Activated CD4-positive, alpha-beta memory T cell treated with anti-CD3 and anti-CD28 coated beads for 36 hours (primary cell): ENCODE data around the gene CDK14. TPM values are rescaled to one million over a fixed set of nuclear protein-coding genes. Genes with fewer than 3 reads are reported as not detected.

Experiments
- CTCF ChIA-PET: fragments of 350-600 bp; sonication (Branson Sonifier 250); formaldehyde crosslinking; loops from one replicate; lab custom pipeline; 2021; ENCODE audit warnings: antibody characterized with exemption, inconsistent platforms; lab: Charles Lee
- POLR2A ChIA-PET: fragments of 350-600 bp; sonication (Branson Sonifier 250); formaldehyde crosslinking; loops from one replicate; lab custom pipeline; 2021; ENCODE audit warnings: antibody characterized with exemption; lab: Charles Lee
- DNase-seq: peaks from one replicate; pipeline ENCODE4 v3.0.0-alpha.2; 2020
- H3K27ac Mint-ChIP-seq: one replicate; pipeline ENCODE4 v1.8.0; 2021; ENCODE audit warnings: mixed read lengths
- H3K27me3 Mint-ChIP-seq: one replicate; pipeline ENCODE4 v1.8.0; 2021; ENCODE audit warnings: mixed read lengths
- H3K36me3 Mint-ChIP-seq: one replicate; pipeline ENCODE4 v1.8.0; 2021; ENCODE audit warnings: mixed read lengths
- H3K4me1 Mint-ChIP-seq: one replicate; pipeline ENCODE4 v1.8.0; 2021; ENCODE audit warnings: low read depth, mixed read lengths
- H3K4me3 Mint-ChIP-seq: one replicate; pipeline ENCODE4 v1.8.0; 2021; ENCODE audit warnings: mild to moderate bottlenecking, mixed read lengths
- H3K9me3 Mint-ChIP-seq: one replicate; pipeline ENCODE4 v1.8.0; 2021; ENCODE audit warnings: mixed read lengths
- intact Hi-C: fragments of 100-400 bp; cut with micrococcal nuclease; formaldehyde crosslinking; loops from one replicate; pipeline ENCODE4 v1.15.1; 2023
- total RNA-seq, 2 experiments: library from RNA; stranded (reverse); gene quantifications; one replicate each; pipeline ENCODE4 v1.2.3, GENCODE V29; 2021

CDK14 gene
- total RNA-seq, 2 experiments from 2014 or later = not detected

DNA sequence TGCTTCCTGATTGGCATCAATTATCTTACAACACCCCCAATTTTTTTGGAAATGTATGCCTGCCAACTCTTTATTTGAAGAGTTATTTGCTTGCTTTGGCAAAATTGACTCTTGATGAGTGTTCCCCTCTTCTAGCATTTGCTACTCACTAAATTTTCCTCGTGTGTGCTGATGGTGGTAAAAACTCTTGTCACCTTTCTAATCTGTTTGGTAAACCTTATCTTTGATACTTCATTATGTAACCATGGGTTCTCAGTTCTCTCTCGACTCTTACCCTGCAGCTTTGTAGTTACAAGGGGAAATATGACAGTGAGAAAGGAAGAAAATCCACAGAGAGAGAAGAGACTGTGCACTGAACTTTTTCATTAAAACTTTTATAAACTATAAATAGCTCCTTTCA is 102.5 kb downstream of the CDK14 start:
- CTCF ChIA-PET = no interaction called here
- Mint-ChIP-seq H3K9me3 (no peaks in the 10 kb centered on the region), H3K27ac (no peak overlapping the region), H3K27me3 (no peaks in the 10 kb centered on the region), H3K4me1 (peaks cover 2% of the 10 kb centered on the region), H3K36me3 (no peaks in the 10 kb centered on the region), H3K4me3 (no peak overlapping the region)
- no peak for DNase-seq
- POLR2A ChIA-PET = no interaction called here
- intact Hi-C loops = no loop called here

DNA sequence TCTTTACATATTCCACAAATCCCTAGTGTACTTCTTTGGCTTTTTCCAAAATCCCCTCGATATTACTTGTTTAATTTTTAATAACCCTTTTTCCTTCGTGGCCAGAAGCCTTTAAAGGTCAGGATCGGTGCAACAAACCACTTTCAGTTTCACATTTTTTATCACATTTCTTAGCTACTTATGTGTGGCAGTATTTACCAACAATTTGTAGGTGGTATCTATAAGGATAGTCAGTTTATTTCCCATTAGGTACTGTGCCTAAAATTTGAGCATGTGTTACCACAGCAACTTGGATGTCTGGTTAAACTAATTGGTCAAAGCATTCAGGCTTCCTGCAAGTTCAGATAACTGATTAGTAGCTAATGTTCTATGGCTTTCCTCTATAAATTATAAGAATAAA is 104.9 kb downstream of the CDK14 start:
- H3K27me3 Mint-ChIP-seq = no peaks in the 10 kb centered on the region
- no peaks in the 10 kb centered on the region for H3K36me3 Mint-ChIP-seq
- intact Hi-C loops = no loop called here
- CTCF ChIA-PET = no interaction called here
- POLR2A ChIA-PET = no interaction called here
- H3K4me1 Mint-ChIP-seq = peaks cover 2% of the 10 kb centered on the region
- no peak for DNase-seq
- no peak overlapping the region for H3K4me3 Mint-ChIP-seq
- H3K9me3 Mint-ChIP-seq = no peaks in the 10 kb centered on the region
- H3K27ac Mint-ChIP-seq = no peak overlapping the region

DNA sequence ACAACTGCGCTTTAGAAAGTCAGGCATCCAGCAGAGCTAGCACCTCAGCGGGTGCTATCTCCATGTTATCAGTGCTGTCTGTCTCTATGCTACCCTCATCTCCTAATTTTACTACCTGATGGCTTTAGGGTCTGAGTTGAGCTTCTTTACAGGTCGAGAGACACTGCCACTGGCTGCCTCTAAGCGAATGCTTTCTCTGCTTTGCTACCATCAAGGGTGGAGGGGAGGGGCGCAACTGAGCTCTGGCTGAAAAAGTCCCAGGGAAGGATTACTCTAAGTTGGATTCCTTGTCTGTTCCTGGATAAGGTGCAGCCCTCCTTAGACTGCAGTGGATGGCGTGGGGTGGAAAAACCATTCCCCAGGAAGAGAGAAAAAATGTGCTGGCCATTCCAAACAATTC is 105.7 kb downstream of the CDK14 start:
- Mint-ChIP-seq H3K9me3 (no peaks in the 10 kb centered on the region), H3K27ac (no peak overlapping the region), H3K4me3 (no peak overlapping the region), H3K36me3 (no peaks in the 10 kb centered on the region), H3K4me1 (peaks cover 2% of the 10 kb centered on the region), H3K27me3 (no peaks in the 10 kb centered on the region)
- no peak for DNase-seq
- intact Hi-C loops = no loop called here
- POLR2A ChIA-PET = no interaction called here
- CTCF ChIA-PET = no interaction called here

DNA sequence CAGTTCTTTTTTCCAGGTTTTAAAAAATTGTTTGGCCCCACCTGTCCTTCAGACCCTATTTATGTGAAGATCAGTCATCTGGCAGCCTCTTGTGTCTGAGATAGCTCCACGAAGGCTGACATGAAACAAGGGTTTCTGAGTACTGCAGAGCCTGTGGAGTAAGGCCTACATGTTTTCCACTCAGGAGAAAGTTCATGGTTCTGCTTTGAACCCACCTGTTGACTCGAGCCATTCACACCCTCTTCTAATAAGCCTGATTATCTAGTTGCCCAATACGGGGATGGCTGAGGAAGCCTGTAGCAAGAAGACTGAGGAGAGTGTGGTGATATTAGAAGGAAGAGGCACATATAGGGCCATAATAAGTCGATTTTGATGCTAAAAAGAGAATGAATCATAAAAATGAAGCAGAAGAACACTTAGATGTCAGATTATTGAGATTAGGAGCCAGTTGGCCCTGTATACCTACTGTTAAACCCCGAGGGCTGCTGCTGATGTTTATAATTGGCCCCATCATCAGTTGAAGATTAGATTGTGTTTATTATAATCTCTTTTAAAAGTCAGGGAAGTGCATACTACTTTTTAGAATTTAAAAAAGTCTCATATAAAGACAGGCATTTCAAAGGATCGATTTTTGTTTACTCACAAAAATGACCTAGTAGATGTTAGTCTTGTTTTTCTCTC is 109.4 kb downstream of the CDK14 start:
- DNase-seq = no peak
- H3K4me3 Mint-ChIP-seq = no peak overlapping the region
- intact Hi-C loops = no loop called here
- no peaks in the 10 kb centered on the region for H3K36me3 Mint-ChIP-seq
- POLR2A ChIA-PET = no interaction called here
- H3K27me3 Mint-ChIP-seq = no peaks in the 10 kb centered on the region
- CTCF ChIA-PET = no interaction called here
- H3K4me1 Mint-ChIP-seq = peaks cover 2% of the 10 kb centered on the region
- H3K27ac Mint-ChIP-seq = no peak overlapping the region
- H3K9me3 Mint-ChIP-seq = no peaks in the 10 kb centered on the region

DNA sequence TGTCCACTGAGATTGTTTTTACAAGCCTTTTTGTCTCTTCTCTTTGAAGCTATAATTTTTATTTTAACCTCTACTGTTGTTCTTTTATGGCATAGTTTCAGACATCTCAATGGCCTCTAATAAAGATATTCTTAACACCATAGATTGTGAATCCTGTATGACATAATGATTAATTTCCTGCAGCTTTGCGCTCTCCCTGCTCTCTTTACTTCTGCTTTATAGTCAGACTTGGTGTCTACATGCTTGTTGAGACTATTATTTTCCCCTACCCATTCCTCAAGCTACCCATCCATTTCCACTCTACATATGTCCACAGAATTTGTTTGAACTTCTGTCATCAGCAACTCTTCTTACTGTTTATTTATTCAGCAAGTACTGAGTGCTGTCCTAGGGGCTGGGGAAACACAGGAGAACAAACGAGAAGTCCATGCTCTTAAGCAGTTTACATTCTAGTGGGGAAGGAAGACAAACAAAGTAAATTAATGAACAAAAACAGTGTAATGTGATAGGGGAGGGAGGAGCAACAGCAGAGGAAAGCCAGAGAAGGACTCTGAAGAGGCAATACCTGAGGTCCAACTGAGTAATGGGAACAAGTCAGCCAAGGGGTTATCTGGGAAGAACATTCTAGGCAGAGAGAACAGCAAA is 110.1 kb downstream of the CDK14 start:
- no peak overlapping the region for H3K27ac Mint-ChIP-seq
- POLR2A ChIA-PET = no interaction called here
- no peaks in the 10 kb centered on the region for H3K27me3 Mint-ChIP-seq
- H3K4me3 Mint-ChIP-seq = no peak overlapping the region
- H3K9me3 Mint-ChIP-seq = no peaks in the 10 kb centered on the region
- no peak for DNase-seq
- CTCF ChIA-PET = no interaction called here
- intact Hi-C loops = no loop called here
- H3K4me1 Mint-ChIP-seq = no peaks in the 10 kb centered on the region
- H3K36me3 Mint-ChIP-seq = no peaks in the 10 kb centered on the region

DNA sequence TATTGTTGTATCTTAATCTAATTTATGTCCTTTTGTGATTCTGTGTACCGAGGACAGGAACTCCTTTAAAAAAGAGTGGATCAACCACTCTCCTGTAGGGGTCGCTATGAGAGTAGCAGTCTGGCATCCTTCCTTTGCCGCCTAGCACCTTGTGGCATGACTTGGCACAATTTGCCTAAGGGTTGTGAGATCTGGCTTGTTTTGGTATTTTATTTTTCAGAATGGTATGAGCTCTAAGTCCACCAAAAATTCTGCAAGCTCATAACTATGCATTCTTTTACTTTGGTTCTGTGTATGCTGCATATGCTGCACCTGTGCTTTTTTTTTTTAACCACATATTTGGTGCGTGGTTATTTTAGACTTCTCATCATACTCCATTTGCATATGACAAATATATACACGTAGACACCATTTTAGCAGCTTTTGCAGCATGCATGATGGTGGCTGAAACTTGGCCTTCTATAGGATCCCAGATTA is 112.8 kb downstream of the CDK14 start:
- Mint-ChIP-seq H3K4me3 (no peak overlapping the region), H3K27ac (no peak overlapping the region), H3K27me3 (no peaks in the 10 kb centered on the region), H3K9me3 (no peaks in the 10 kb centered on the region), H3K4me1 (no peaks in the 10 kb centered on the region), H3K36me3 (no peaks in the 10 kb centered on the region)
- POLR2A ChIA-PET = no interaction called here
- DNase-seq = no peak
- CTCF ChIA-PET = interaction anchor here (0.9 kb wide), 1 partner anchor 253 kb away, joined by 4 read pairs; no protein-coding TSS in a partner anchor
- intact Hi-C loops = no loop called here

DNA sequence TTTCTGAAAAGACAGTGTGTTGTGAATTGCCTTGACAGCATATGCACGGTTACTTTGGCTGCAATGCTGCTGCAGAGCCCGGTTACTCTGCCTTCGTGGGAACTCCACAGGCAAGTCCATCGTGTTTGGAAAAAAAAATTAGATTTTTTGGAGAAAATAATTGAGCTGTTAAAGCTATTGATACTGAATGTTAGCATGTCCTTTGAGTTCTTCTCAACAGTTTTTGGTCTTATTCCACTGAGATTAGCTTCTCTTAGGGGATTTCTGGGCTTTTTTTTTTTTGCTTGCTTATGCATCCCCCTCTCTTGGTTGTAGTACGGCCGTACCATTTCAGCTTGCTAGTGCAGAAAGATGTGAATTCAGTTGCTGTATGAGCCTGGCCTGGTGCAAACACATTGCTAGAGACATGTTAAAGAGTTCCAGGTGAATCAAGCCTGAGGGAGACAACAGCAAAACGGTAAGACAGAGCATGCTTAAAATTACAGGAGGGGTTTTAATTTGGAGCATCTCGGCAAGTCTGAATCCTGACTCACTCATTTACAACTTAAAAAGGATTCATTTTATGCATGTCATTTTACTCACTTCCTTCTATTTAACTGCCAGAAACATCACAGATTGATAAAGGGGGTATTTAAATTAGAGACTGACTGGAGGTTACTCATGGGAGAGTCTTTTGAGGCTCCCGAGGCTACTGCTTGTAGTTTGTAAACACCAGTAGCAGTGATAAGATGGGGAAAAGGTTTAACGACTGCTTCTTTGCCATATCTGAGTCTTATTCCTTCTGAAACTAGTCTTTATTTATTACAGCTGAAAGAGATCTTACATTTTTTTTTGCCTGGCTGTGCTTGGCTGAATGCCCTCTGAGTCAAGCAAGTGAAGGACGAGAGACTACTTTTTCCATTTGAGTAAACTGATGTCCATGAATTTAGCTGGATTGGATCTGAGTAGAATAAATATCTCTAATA is 113.7 kb downstream of the CDK14 start:
- no peak for DNase-seq
- H3K9me3 Mint-ChIP-seq = no peaks in the 10 kb centered on the region
- no peak overlapping the region for H3K4me3 Mint-ChIP-seq
- H3K27ac Mint-ChIP-seq = no peak overlapping the region
- POLR2A ChIA-PET = no interaction called here
- H3K4me1 Mint-ChIP-seq = no peaks in the 10 kb centered on the region
- CTCF ChIA-PET = interaction anchor here (0.7 kb wide), 1 partner anchor 14 kb away, joined by 3 read pairs; no protein-coding TSS in a partner anchor
- intact Hi-C loops = no loop called here
- no peaks in the 10 kb centered on the region for H3K36me3 Mint-ChIP-seq
- no peaks in the 10 kb centered on the region for H3K27me3 Mint-ChIP-seq

DNA sequence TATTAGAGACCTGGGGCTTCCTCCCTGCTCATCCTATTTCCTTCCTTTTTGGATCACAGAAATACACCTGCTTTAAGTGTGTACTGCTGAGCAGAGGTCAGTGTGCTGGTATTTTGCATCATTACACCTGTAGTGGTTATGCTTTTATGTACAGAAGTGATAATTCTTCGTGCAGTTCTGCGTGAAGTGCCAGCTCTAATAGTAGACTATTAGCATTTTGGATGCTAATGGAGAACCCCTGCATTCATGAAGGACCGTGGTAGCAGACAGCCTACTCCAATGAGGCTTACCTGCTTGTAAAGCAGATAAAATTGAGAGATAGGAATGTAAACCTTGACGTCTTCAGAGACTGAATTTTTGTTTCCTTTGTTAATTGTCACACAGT is 114.3 kb downstream of the CDK14 start:
- Mint-ChIP-seq H3K36me3 (no peaks in the 10 kb centered on the region), H3K27me3 (no peaks in the 10 kb centered on the region), H3K27ac (no peak overlapping the region), H3K9me3 (no peaks in the 10 kb centered on the region), H3K4me1 (no peaks in the 10 kb centered on the region), H3K4me3 (no peak overlapping the region)
- ChIA-PET CTCF (no interaction called here), POLR2A (no interaction called here)
- intact Hi-C loops = no loop called here
- no peak for DNase-seq

DNA sequence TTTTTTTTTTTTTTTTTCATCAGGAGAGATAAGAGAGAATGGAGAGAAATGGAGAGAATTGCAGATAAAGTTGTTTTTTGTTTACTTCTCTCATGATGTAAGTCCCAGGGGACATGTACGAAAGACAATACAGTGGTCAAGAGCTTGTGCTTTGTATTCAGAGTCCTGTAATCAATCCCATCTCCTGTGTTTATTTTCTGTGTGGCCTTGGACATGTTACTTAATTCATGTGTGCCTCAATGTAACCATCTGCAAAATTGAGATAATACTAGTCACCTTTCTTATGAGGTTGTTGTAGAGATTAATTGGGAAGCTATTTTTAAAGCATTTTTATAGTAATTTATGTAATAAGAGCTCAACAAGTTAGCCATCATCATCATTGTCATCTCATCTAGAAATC is 117.5 kb downstream of the CDK14 start:
- Mint-ChIP-seq H3K27ac (no peak overlapping the region), H3K4me1 (no peaks in the 10 kb centered on the region), H3K9me3 (no peaks in the 10 kb centered on the region), H3K36me3 (no peaks in the 10 kb centered on the region), H3K4me3 (no peak overlapping the region), H3K27me3 (no peaks in the 10 kb centered on the region)
- intact Hi-C loops = no loop called here
- DNase-seq = no peak
- ChIA-PET CTCF (no interaction called here), POLR2A (no interaction called here)

DNA sequence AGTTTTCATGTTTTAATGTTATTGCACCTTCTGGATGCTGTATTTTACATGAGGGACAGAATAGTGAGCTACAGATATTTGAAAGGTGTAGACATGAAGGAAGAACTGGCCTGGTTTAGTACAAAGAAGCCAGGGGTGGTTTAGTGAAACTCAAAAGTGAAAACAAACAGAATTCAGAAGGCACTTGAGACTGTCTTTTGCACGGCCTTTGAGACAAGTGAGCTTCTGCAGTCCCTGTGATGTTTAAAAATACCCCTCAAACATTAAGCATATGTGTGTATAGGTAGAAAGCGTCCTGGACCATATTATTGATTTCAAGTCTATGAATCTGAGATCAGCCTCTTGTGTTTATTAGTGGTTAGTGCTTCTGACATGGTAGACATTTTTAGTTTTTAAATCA is 118.9 kb downstream of the CDK14 start:
- no peaks in the 10 kb centered on the region for H3K36me3 Mint-ChIP-seq
- no peaks in the 10 kb centered on the region for H3K27me3 Mint-ChIP-seq
- H3K4me3 Mint-ChIP-seq = no peak overlapping the region
- no peaks in the 10 kb centered on the region for H3K9me3 Mint-ChIP-seq
- H3K4me1 Mint-ChIP-seq = no peaks in the 10 kb centered on the region
- no peak overlapping the region for H3K27ac Mint-ChIP-seq
- DNase-seq = no peak
- ChIA-PET CTCF (no interaction called here), POLR2A (no interaction called here)
- intact Hi-C loops = no loop called here

DNA sequence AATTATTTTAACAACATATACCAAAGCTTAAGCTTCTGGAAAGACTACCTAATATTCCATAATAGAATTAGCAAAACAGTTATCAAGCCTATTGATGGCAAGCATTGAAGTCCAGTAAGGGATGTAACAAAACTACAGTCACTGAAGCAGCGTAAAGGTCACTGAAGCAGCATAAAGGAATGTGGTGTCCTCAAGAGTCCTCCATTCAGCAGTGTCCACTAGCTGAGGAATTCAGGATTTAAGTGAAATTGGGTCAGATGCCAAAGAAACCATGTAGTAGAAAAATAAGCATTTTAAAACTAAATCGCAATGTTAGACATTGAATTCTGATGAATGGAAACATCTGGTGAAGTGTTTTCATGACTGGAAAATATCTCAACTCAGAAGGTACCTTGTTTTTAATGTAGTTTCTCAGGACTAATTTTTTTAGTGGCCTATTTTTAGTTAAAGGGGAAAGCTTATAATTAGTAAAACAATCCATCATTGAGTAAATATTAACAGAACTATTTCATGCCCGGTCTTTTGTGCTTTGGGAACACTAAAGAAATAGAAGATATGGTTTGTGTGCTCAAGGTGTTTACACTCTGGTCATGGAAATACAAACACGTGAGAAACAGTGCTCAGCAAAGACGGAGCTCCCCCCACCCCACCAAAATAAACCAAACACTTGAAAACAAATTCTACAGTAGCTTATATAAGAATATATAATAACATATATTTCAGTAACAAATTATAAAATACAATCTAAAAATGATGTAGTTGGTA is 121.4 kb downstream of the CDK14 start:
- ChIA-PET CTCF (no interaction called here), POLR2A (no interaction called here)
- no peaks in the 10 kb centered on the region for H3K36me3 Mint-ChIP-seq
- H3K4me1 Mint-ChIP-seq = no peaks in the 10 kb centered on the region
- H3K27me3 Mint-ChIP-seq = no peaks in the 10 kb centered on the region
- no peak overlapping the region for H3K4me3 Mint-ChIP-seq
- intact Hi-C loops = no loop called here
- no peak overlapping the region for H3K27ac Mint-ChIP-seq
- no peak for DNase-seq
- H3K9me3 Mint-ChIP-seq = no peaks in the 10 kb centered on the region

DNA sequence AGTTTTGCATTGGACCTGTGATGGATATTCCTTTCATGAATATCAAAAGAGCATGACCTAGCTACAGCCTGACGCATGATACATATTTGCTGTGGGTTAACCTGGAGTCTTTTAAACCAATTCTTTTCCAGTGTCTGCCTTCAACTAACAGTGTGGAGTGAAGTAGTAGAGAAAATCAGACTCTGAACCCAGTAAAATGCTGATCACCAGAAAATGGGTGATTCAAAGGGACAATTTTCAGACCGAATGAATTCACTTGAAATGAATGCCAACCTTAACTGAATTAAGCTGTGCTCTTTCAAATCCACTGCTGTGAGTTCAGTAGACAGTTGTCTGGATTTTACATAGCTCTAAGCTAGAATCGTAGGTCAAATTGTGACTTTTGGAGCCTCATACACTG is 123.0 kb downstream of the CDK14 start:
- CTCF ChIA-PET = no interaction called here
- DNase-seq = no peak
- Mint-ChIP-seq H3K9me3 (no peaks in the 10 kb centered on the region), H3K4me3 (no peak overlapping the region), H3K4me1 (no peaks in the 10 kb centered on the region), H3K27ac (no peak overlapping the region), H3K27me3 (no peaks in the 10 kb centered on the region), H3K36me3 (no peaks in the 10 kb centered on the region)
- intact Hi-C loops = no loop called here
- POLR2A ChIA-PET = no interaction called here
